K562 treated with DMSO at 1 percent for 48 hours (cell line): Measurements from ENCODE around the gene GARIN3. TPM values are rescaled to one million over a fixed set of nuclear protein-coding genes. Genes with fewer than 3 reads are reported as not detected.

ENCODE experiments used
- total RNA-seq: library from RNA; unstranded; fragments of 300-600 nt; gene quantifications from 2 replicates; pipeline ENCODE4 v1.2.3, GENCODE V29; 2022; ENCODE audit warnings: low replicate concordance; ENCODE audit errors: extremely low read depth

The GARIN3 gene
- total RNA-seq: not detected in 2 replicates

DNA sequence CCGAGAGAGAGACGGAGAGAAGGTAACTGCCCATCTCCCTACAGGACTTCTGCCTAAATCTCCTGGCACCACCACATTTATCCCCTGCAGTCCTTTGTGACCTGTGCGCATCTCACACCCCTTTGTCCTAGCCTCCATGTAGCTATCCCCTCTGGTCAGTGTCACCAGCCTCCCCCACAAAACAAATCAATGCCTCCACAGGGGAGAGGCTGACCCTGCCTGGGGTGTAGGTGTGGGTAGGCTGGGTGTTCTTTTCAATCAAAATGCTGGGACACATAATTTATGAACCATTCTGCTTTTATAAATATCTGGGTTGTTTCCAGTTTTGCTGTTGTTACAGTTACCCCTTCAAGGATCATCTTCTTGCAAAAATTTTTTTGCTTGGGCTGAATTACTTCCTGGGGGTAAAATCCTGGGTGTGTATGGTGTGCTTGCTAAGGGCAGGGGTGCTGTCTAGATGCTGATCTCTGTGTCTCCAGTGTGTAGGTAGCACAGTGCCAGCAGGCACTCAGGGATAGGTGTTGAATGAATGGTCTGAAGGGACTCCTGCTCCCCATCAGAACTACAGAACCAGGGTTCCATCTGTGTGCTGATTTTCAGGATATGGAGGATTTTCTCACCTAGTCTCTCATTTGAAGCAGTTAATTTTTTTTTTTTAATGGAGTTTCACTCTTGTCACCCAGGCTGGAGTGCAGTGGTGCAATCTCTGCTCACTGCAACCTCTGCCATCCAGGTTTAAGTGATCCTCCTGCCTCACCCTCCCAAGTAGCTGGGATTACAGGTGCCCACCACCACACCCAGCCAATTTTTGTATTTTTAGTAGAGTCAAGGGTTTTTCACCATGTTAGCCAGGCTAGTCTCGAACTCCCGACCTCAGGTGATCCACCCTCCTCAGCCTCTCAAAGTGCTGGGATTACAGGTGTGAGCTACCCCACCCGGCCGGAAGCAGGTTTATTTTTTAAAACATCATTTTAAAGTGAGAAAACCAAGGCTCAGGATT, at the start of gene GARIN3:
Gene GARIN3 (minus strand): TSS at position 51 of the 1,000 bp plus-strand sequence. CDS start 96 bp downstream, outside the sequence.

GRCh38 chr5:157180374-157181264, 14.6 kb upstream of the GARIN3 start, which contains the start of gene ITK:
ITK (plus strand) TSS chr5:157180840; CDS start chr5:157180978, 138 bp downstream.

DNA sequence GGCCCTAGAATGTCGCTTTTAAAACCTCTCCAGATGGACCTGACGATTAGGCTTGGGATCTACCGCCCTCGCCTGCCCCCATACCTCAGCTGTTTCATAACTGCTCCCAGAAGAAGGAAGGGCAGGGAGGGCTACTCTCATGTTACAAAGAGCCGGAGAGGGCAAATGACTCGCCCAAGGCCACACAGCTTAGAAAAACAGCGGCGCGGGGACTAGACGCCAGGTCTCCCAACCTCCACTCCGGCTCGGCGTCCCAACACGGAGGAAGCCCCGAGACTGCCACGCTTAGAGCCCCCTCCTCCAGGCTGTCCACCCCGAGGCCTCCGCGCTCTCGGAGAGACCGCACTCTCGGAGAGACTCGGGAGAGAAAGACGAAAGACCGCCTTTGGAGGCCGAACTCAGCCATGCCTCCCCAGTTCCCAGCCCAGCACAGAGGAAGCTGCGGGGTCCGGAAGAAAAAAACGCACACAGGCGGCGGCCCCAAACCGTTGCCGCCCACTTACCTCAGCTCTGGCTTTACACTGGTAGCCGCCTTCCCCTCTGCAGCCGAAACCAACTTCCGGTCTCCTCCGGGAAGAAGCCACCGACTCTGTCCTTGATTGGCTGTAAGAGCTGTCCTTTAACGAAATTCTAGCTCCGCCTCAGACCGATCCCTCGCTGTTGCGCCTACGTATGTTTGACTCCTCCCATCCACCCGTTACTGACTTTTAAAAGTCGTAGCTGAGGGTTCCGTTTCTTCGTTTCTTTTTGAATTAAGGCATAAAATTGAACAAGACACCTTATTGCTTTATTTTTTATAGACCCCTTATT, 23.5 kb downstream of the GARIN3 start, which contains the start of gene MED7:
Gene MED7 (minus strand): TSS at position 549 of the 810 bp plus-strand sequence. CDS start 3,434 bp downstream, outside the sequence.

Other genes starting within 250 kb of the GARIN3 start
- not detected in 2 replicates for gene TIMD4, start 203.0 kb downstream of the GARIN3 start, total RNA-seq
- not detected in 2 replicates for gene HAVCR1, start 107.1 kb downstream of the GARIN3 start, total RNA-seq
- gene HAVCR2, start 57.2 kb downstream of the GARIN3 start, total RNA-seq: not detected in 2 replicates
- gene MED7, start 23.4 kb downstream of the GARIN3 start, total RNA-seq: not detected in 2 replicates
- gene ITK, start 14.6 kb upstream of the GARIN3 start, total RNA-seq: not detected in 2 replicates
- not detected in 2 replicates for gene CYFIP2, start 99.9 kb upstream of the GARIN3 start, total RNA-seq